ENCODE data around the gene MPEG1.

MPEG1 gene

DNA sequence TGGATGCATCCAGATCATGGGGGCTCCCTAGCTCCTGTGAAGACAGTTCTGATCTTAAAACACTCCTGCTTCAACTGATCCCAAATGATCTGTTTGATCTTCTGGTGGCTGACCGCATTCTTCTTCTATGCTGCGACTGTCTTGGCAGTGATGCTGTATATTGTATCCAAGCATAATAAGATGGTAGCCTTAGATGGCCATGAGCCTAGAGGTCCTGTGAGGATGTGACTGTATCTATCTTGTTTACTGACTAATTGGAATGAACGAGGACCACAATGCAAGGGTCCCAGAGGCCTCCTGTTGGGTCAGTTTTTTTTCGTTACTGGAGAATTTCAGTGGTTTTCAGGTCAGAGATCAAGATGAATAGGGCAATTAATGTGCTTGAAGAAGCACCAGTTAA, 7.1 kb upstream of the MPEG1 start:
- in situ Hi-C loops (cut with MboI; ENCODE audit: low sequenced_read_pairs) = no loop called here

- in situ Hi-C loops (cut with MboI; ENCODE audit: low sequenced_read_pairs) = no loop called here
These were observed 6.2 kb upstream of the MPEG1 start for GRCh38 chr11:59218893-59219292.

DNA sequence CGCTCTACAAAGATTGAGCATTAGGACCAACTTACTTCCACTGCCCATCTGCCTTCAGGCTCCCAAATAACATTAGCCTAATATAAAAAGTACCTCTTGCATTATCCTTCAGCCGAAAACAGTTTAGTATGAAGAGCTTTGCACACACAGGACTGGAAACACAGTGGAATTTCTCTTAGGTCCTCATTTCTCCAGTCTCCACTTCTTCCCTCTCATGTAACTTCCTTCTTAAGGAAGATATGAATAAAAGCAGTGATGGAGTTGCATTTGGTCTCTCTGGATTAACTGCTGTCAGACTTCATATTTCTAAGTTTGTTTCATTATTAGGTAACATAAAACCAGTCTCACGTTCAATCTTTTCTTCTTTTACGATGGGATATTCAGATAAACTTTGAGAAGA, 5.6 kb upstream of the MPEG1 start:
- in situ Hi-C loops (cut with MboI; ENCODE audit: low sequenced_read_pairs) = no loop called here

DNA sequence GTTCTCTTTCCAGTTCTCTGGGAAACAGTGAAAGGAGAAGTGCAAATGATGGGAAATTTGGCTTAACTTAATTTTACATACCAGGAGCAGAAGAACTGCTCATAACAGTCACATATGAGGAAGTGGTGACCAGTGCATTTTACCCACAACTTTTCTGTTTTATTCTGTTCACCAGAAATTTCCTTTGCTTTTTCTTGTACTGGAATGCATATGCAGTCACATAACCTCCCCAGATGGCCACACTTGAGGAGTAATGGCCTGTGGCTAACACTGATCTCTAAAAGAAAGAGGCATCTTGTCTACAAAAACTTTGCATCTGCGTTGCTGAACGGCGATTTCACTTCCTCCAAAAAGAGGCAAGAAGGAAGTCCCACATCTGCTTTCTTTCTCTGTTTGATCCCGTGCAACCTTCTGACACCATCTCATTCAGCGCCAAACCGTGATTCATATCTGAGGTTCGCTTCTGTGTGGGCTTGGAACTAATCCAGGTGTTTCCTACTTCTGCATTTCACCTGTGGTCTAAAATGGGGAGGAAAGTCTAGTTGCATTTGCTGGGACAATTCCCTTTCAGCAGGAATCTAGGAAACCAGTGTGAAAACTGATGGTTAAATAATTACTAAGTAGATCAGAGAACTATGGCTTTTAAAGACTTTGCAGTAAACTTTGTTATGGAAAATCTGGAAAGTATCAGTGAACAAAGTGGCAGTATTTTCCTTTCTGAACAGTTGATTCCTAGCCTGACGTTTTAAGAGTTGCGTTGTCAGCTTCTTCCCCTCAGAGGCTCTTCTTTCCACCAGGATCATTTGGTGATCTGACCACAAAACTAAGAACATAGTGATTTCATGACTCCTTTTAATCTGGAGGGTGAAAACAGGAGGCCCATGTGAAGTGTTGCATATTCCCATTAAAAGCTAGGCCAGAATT, 4.2 kb upstream of the MPEG1 start:
- in situ Hi-C loops (cut with MboI; ENCODE audit: low sequenced_read_pairs) = no loop called here

DNA sequence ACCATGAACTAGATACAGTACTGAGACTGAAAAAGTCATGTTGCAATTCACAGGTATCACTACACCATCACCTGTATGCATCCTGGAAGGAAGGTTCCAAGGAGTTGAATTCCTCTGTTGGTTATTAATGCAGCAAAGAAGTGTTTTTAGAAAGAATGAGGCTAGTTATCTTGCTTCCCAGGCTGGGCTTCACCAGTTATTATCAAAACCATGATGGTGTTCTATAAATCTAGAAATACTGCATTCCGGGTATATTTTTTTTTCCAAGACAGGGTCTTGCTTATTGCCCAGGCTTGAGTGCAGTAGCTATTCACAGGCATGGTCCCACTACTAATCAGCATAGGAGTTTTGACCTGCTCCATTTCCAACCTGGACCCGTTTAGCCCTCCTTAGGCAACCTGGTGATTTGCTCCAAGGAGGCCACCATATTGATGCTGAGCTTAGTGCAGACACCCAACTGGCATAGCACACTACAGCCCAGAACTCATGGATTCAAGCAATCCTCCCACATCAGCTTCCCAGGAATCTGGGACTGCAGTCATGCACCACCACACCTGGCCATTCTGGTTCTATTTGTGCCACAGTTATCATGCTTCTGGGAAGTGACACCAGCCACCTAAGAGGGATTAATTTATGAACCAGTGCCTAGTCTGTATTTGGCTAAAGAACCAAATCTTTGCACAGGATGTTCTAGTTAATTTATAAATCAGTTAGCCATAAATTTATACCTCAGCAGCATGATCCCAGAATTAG, 1.6 kb upstream of the MPEG1 start:
- in situ Hi-C loops (cut with MboI; ENCODE audit: low sequenced_read_pairs) = no loop called here

- in situ Hi-C loops (cut with MboI; ENCODE audit: low sequenced_read_pairs) = no loop called here
These were observed 505 bp downstream of the MPEG1 start for GRCh38 chr11:59212222-59212621.

DNA sequence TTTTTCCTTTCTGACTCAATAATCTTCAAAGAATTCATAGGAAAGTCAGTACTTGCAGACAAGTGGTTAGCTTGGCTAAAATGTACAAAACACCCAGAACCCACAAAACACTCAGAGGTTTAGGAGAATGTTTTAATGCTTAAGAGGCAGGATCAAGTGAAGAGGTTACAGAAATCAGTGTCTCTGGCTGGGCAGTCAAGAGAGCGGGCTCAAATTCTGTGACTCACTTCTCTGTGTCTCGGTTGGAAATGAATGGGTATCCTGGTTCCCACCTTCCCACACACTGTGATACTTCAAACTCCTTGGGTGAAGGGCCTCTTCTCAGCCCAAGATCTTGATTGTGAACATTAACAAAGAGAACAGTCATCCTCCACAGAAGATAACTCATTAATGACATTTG, 3.8 kb downstream of the MPEG1 start:
- in situ Hi-C loops (cut with MboI; ENCODE audit: low sequenced_read_pairs) = loop anchor here (5.0 kb wide), 1 partner anchor 73 kb away; no protein-coding TSS in a partner anchor

GRCh38 chr11:59207988-59208451, 4.7 kb downstream of the MPEG1 start:
- in situ Hi-C loops (cut with MboI; ENCODE audit: low sequenced_read_pairs) = loop anchor here (5.0 kb wide), 1 partner anchor 74 kb away; no protein-coding TSS in a partner anchor

DNA sequence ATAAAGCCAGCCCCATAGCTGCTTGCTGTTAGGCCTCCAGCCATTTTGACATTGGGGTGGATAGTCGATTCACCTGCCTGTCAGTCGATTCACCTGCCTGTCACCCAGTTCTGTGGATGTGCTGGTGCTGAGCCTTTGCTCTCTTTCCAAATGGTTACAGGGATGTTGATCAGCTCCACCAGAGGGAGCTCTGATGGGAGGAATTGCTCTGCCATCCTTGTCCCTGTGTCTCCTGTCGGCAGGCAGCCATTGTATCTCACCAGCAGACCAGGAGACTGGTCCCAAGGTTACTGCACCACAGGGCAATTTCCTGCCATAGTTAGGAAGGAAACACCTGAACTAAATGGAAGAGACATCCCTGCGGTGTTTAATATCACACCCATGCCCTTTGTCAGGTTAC, 6.1 kb downstream of the MPEG1 start:
- in situ Hi-C loops (cut with MboI; ENCODE audit: low sequenced_read_pairs) = loop anchor here (5.0 kb wide), 1 partner anchor 76 kb away; no protein-coding TSS in a partner anchor

DNA sequence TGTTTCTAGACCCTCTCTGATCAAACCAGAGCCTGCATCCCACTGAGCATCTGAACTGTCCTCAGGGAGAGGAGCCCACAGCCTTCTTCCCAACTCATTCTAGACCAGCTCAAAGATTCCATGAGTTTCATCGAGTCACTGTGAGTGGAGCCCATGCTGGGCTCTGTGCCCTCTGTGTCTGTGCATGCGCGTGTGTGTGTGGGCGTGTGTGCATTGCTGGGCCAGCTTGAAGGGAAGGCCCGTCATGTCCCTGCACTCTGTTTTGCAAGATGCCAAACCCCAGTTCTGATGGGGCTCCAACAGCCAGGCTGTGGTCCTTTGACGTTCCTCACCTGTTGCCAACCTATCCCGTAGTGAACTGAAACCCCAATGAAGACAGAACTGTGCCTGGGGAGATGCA, 7.1 kb downstream of the MPEG1 start:
- in situ Hi-C loops (cut with MboI; ENCODE audit: low sequenced_read_pairs) = loop anchor here (5.0 kb wide), 1 partner anchor 77 kb away; no protein-coding TSS in a partner anchor

DNA sequence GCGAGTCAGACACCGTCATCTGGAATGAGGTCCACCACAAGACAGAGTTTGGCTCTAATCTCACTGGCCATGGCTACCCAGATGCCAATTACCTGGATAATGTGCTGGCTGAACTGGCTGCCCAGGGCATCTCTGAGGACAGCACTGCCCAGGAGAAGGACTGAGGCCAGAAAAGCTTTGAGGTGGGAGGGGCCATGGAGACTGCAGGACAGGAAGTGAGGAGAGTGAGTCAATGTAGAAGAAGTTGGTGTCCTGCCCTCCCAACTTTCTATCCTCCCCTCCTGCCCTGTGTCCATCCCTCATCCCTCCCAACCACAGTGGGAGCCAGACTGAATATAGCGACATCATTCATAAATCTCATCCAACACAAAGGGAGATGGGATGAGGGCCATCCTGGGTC, 8.0 kb downstream of the MPEG1 start:
- in situ Hi-C loops (cut with MboI; ENCODE audit: low sequenced_read_pairs) = loop anchor here (5.0 kb wide), 1 partner anchor 78 kb away; no protein-coding TSS in a partner anchor

- in situ Hi-C loops (cut with MboI; ENCODE audit: low sequenced_read_pairs) = no loop called here
These were observed 11.4 kb downstream of the MPEG1 start for GRCh38 chr11:59201353-59201752.

DNA sequence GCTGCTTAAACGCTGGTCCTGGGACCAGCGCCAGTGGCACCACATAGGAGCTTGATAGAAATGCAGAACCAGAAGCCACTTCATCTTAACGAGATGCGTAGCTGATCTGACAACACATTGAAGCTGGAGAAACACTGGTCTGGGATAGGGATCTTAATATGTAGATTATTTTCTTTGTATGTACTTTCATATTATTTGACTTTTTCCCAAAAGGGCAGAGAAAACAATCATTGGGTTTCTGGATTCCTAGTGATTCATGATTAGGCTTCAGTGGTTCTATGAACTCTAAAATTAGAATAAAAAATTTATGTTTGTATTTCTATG, 12.3 kb downstream of the MPEG1 start:
- in situ Hi-C loops (cut with MboI; ENCODE audit: low sequenced_read_pairs) = no loop called here

DNA sequence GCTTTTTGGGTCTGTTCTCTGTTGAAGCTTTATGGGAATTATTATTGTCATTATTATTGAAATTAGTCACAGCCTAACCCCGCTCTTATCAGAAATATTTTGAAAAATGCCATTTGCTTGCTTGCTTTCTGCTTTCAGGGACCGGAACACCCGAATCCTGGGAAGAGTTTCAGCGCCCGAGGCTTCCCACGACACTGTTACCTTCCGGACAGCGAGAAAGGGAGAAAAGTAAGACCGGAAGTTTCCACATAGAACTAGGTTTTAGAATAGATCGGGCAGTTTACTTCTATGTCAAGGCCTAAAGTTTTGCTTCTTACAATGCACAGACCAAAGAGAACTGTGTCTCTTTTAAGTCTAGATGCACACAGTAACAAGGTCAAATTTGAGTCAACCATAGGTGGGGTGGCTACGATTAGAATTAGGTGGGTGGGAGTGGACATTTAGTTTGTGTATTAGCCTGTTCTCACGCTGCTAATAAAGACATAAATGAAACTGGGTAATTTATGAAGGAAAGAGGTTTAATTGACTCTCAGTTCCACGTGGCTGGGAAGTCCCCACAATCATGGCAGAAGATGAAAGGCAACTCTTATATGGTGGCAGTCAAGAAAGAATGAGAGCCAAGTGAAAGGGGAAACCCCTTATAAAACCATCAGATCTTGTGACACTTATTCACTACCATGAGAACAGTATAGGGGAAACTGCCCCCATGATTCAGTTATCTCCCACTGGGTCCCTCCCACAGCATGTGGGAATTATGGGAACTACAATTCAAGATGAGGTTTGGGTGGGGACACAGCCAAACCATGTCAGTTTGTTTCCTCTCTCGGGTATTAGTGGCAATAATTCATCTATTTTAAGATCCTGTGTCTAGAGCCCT, 12.9 kb downstream of the MPEG1 start:
- in situ Hi-C loops (cut with MboI; ENCODE audit: low sequenced_read_pairs) = no loop called here

DNA sequence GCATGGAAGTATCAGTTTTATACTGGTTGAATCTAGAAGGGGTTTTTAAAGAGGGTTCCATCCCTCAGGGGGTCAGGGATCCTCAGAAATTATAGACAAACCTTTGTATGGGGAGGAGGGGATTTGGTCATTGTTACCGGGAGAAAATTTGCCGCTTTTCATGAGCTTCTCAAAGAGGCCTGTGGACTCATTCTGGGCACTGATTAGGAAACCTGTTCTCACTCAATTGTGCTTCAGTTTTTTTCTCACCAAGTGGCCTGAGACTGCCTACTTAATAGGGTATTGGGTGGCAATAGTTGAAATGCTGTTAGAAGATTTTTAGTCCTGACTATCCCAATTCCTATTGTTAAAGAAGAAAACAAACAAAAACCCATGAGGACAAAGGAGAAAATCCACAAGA, 14.0 kb downstream of the MPEG1 start:
- in situ Hi-C loops (cut with MboI; ENCODE audit: low sequenced_read_pairs) = no loop called here

- in situ Hi-C loops (cut with MboI; ENCODE audit: low sequenced_read_pairs) = no loop called here
These were observed 14.7 kb downstream of the MPEG1 start for GRCh38 chr11:59197991-59198390.

- in situ Hi-C loops (cut with MboI; ENCODE audit: low sequenced_read_pairs) = no loop called here
These were observed 15.9 kb downstream of the MPEG1 start for GRCh38 chr11:59196777-59197176.

GRCh38 chr11:59195586-59195985, 17.1 kb downstream of the MPEG1 start:
- in situ Hi-C loops (cut with MboI; ENCODE audit: low sequenced_read_pairs) = no loop called here

- in situ Hi-C loops (cut with MboI; ENCODE audit: low sequenced_read_pairs) = no loop called here
These were observed 19.1 kb downstream of the MPEG1 start for GRCh38 chr11:59193587-59194130.

- in situ Hi-C loops (cut with MboI; ENCODE audit: low sequenced_read_pairs) = no loop called here
These were observed 20.2 kb downstream of the MPEG1 start for GRCh38 chr11:59192446-59193020.

Data from HL-60/S4 treated with retinoic acid at 250 ng/mL for 4 days and 3 days (cell line).